ENCODE data around the gene FOXN1. TPM values are rescaled to one million over a fixed set of nuclear protein-coding genes. Genes with fewer than 3 reads are reported as not detected.

Gene FOXN1
- total RNA-seq, 1 experiment from 2014 or later: not detected

GRCh38 chr17:28476076-28476865 lies 29.9 kb upstream of the FOXN1 start:
- Histone ChIP-seq H3K79me2 (ENCODE audit: low read length) (no peaks in the 10 kb centered on the region), H3K4me3 (ENCODE audit: low read length) (no peak overlapping the region), H3K9me3 (ENCODE audit: low read length) (no peaks in the 10 kb centered on the region), H3K4me1 (ENCODE audit: insufficient read depth, low read length) (no peaks in the 10 kb centered on the region), H3K4me2 (ENCODE audit: low read length) (no peak overlapping the region), H3K27me3 (ENCODE audit: low read length) (no peaks in the 10 kb centered on the region), H3K9ac (ENCODE audit: low read length) (no peak overlapping the region), H4K20me1 (ENCODE audit: low read length) (no peaks in the 10 kb centered on the region), H2AFZ (ENCODE audit: low read length) (no peak overlapping the region), H3K9me2 (replicated peaks; ENCODE audit: low read length) (no peaks in the 10 kb centered on the region), H3K36me3 (ENCODE audit: low read depth, low read length) (no peaks in the 10 kb centered on the region), H3K27ac (ENCODE audit: low read length) (no peak overlapping the region), H3F3A (ENCODE audit: low read length, unreplicated experiment) (no peaks in the 10 kb centered on the region)
- ChIA-PET POLR2A (ENCODE audit: unreplicated experiment) (no interaction called here), CTCF (no interaction called here)
- TF ChIP-seq CTCF (conservative IDR thresholded peaks at IDR 0.05; ENCODE audit: low read depth, low read length): no peak
- no peak for TF ChIP-seq EZH2phosphoT487 (IDR thresholded peaks at IDR 0.05; ENCODE audit: borderline replicate concordance, low read length)
- TF ChIP-seq EZH2 (IDR thresholded peaks at IDR 0.05; ENCODE audit: low read length, unreplicated experiment): no peak
- ATAC-seq: no peak
- BruUV-seq (replicated peaks): no TSS peak
- no peak for DNase-seq
- intact Hi-C loops (cut with micrococcal nuclease): no loop called here

- H3K27ac ChIP-seq (ENCODE audit: low read length): no peak overlapping the region
- intact Hi-C loops (cut with micrococcal nuclease): no loop called here
- no peak overlapping the region for H3K9ac ChIP-seq (ENCODE audit: low read length)
- H3K4me2 ChIP-seq (ENCODE audit: low read length): no peak overlapping the region
- H3K4me1 ChIP-seq (ENCODE audit: insufficient read depth, low read length): no peaks in the 10 kb centered on the region
- H3F3A ChIP-seq (ENCODE audit: low read length, unreplicated experiment): no peaks in the 10 kb centered on the region
- H3K79me2 ChIP-seq (ENCODE audit: low read length): no peaks in the 10 kb centered on the region
- no peak overlapping the region for H2AFZ ChIP-seq (ENCODE audit: low read length)
- no TSS peak for BruUV-seq (replicated peaks)
- ATAC-seq (no peak), DNase-seq (no peak)
- no peaks in the 10 kb centered on the region for H4K20me1 ChIP-seq (ENCODE audit: low read length)
- ChIA-PET POLR2A (ENCODE audit: unreplicated experiment) (no interaction called here), CTCF (no interaction called here)
- no peaks in the 10 kb centered on the region for H3K36me3 ChIP-seq (ENCODE audit: low read depth, low read length)
- H3K27me3 ChIP-seq (ENCODE audit: low read length): no peaks in the 10 kb centered on the region
- H3K9me3 ChIP-seq (ENCODE audit: low read length): no peaks in the 10 kb centered on the region
- H3K4me3 ChIP-seq (ENCODE audit: low read length): no peak overlapping the region
- H3K9me2 ChIP-seq (replicated peaks; ENCODE audit: low read length): no peaks in the 10 kb centered on the region
- TF ChIP-seq EZH2 (IDR thresholded peaks at IDR 0.05; ENCODE audit: low read length, unreplicated experiment) (no peak), CTCF (conservative IDR thresholded peaks at IDR 0.05; ENCODE audit: low read depth, low read length) (no peak)
Measured at GRCh38 chr17:28477928-28478327, 28.2 kb upstream of the FOXN1 start.

Data from PC-3 (cell line).